Type B pancreatic cell (in vitro differentiated cells): ENCODE results near the gene HSPG2. TPM values are rescaled to one million over a fixed set of nuclear protein-coding genes. Genes with fewer than 3 reads are reported as not detected.
A peak's percentile ranks its signal among the peaks of the same experiment; 100 is the strongest.

ENCODE experiments used
- DNase-seq: peaks from one replicate; pipeline ENCODE4 v3.0.0; 2021; ENCODE audit warnings: mixed read lengths; ENCODE audit not compliant: unreplicated experiment; ENCODE audit errors: extremely low spot score
- H3K27ac Mint-ChIP-seq: 2 replicates; pipeline ENCODE4 v1.8.0; 2021; ENCODE audit warnings: mild to moderate bottlenecking, mixed read lengths
- H3K27me3 Mint-ChIP-seq: 2 replicates; pipeline ENCODE4 v1.8.0; 2021; ENCODE audit warnings: mixed read lengths
- H3K36me3 Mint-ChIP-seq: 2 replicates; pipeline ENCODE4 v1.8.0; 2021; ENCODE audit warnings: mixed read lengths
- H3K4me1 Mint-ChIP-seq: one replicate; pipeline ENCODE4 v1.8.0; 2021; ENCODE audit warnings: mixed read lengths; ENCODE audit not compliant: unreplicated experiment
- H3K4me3 Mint-ChIP-seq: 2 replicates; pipeline ENCODE4 v1.8.0; 2021; ENCODE audit warnings: mild to moderate bottlenecking, mixed read lengths
- H3K9me3 Mint-ChIP-seq: 2 replicates; pipeline ENCODE4 v1.8.0; 2021; ENCODE audit warnings: mixed read lengths
- total RNA-seq: library from RNA; stranded (reverse); gene quantifications from 2 replicates; pipeline ENCODE4 v1.2.1, GENCODE V29; 2021; ENCODE audit warnings: low replicate concordance
- TF ChIP-seq, protein P1 (sequence below): fragments of 200-600 bp; sonication (generic); conservative IDR thresholded peaks from 2 replicates; pipeline ENCODE4 v1.5.0; 2021; ENCODE audit warnings: antibody characterized with exemption, mild to moderate bottlenecking

Gene HSPG2
- total RNA-seq, 1 donor from 2014 or later = 130 TPM

DNA sequence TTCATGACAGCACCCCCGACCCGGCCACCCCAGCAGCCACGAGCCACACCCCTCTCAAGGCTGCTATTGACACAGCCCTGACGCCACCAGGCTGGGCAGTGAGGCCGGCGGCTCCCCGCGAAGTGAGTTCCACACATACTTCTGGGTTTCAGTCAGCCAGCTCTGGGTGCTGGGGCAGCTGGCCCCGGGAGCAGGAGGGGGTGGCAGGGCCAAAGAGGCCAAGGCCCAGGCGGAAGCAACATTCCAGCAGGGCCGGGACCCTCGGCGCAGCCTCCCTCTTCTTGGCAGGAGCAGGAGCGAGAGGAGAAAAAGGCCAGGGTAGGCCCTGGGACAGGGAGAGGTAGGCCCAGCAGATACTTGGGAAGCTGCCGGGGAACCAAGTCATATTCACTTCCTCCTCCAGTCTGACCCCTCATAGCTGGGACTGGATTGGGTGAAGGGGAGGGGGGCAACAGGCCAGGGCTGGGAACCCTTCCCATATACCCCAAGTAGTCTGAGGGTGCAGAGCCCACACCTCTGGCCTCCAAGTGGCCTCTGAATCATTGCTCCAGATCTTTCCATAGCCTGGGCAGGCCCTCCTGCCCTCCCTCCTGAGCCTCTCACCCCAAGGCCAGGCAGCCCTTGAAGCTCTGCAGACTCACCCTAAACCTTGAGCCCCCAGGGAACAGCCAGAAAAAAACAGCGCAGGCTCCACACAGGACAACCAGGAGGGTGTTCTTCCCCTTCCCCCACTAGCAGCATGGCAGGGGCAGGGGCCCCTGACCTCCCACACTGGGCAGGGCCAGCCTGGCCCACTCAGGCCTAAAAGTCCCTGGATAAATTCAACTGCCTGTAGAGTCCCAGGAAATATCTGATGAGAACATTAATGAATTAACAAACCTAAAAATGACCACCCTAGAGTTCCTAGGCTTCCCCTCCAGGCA lies 5.7 kb downstream of the HSPG2 start:
- Mint-ChIP-seq H3K27me3 (no peaks in the 10 kb centered on the region), H3K27ac (peak overlapping the region; percentile 67), H3K4me1 (peaks cover 44% of the 10 kb centered on the region), H3K9me3 (no peaks in the 10 kb centered on the region), H3K4me3 (peak overlapping the region; percentile 53), H3K36me3 (peaks cover 5% of the 10 kb centered on the region)
- TF ChIP-seq, protein P1, sequence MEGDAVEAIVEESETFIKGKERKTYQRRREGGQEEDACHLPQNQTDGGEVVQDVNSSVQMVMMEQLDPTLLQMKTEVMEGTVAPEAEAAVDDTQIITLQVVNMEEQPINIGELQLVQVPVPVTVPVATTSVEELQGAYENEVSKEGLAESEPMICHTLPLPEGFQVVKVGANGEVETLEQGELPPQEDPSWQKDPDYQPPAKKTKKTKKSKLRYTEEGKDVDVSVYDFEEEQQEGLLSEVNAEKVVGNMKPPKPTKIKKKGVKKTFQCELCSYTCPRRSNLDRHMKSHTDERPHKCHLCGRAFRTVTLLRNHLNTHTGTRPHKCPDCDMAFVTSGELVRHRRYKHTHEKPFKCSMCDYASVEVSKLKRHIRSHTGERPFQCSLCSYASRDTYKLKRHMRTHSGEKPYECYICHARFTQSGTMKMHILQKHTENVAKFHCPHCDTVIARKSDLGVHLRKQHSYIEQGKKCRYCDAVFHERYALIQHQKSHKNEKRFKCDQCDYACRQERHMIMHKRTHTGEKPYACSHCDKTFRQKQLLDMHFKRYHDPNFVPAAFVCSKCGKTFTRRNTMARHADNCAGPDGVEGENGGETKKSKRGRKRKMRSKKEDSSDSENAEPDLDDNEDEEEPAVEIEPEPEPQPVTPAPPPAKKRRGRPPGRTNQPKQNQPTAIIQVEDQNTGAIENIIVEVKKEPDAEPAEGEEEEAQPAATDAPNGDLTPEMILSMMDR = no peak
- no peak for DNase-seq

DNA sequence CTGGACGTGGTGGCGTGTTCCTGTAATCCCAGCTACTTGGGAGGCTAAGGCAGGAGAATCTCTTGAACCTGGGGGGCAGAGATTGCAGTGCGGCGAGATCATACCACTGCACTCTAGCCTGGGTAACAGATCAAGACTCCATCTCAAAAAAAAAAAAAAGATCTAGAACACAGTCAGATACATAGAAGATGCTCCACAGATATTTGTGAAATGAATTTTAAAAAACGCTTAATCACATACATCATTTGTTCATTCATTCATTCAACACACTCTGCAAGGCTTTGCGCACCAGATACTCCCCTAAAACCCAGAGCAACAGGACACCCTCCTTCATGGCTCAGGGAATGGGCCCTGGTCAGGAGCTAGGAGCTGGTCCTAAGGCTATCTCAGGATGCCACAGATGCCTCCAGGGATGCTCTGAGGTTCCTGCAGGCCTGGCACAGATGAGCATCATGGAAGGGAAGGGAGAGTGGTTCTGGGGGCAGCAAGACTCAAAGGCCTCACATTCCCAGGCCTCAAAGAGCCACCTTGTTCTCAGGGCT lies 6.4 kb downstream of the HSPG2 start:
- peak overlapping the region; percentile 25 for H3K4me3 Mint-ChIP-seq
- H3K27ac Mint-ChIP-seq = peak overlapping the region; percentile 67
- H3K36me3 Mint-ChIP-seq = peaks cover 5% of the 10 kb centered on the region

DNA sequence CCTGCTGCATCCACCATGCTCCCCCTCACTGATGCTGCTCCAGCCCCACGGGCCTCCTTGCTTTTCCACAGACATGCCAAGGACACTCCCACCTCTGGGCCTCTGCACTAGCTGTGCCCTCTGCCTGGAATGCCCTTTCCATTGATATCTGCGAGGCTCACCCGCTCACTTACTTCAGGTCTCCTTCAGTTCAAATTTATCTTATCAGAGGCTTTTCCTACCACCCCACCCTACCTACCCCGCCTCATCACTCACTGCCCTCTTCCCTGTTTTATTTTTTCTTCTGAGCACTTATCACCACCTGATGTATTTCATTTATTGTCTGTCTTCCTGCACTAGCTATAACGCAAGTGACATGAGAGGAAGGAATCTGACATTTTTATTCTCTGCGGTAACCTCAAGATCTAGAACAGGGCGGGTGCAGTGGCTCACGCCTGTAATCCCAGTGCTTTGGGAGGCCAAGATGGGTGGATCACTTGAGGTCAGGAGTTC lies 7.0 kb downstream of the HSPG2 start:
- DNase-seq = no peak
- TF ChIP-seq, protein P1 = no peak
- Mint-ChIP-seq H3K4me1 (peaks cover 35% of the 10 kb centered on the region), H3K9me3 (no peaks in the 10 kb centered on the region), H3K36me3 (peaks cover 5% of the 10 kb centered on the region), H3K27me3 (no peaks in the 10 kb centered on the region), H3K4me3 (peak overlapping the region; percentile 2), H3K27ac (peak overlapping the region; percentile 67)

More for the DNA sequence above, 6.4 kb downstream of the HSPG2 start:
- Mint-ChIP-seq H3K9me3 (no peaks in the 10 kb centered on the region), H3K4me1 (peaks cover 38% of the 10 kb centered on the region), H3K27me3 (no peaks in the 10 kb centered on the region)
- TF ChIP-seq, protein P1 = no peak
- no peak for DNase-seq

DNA sequence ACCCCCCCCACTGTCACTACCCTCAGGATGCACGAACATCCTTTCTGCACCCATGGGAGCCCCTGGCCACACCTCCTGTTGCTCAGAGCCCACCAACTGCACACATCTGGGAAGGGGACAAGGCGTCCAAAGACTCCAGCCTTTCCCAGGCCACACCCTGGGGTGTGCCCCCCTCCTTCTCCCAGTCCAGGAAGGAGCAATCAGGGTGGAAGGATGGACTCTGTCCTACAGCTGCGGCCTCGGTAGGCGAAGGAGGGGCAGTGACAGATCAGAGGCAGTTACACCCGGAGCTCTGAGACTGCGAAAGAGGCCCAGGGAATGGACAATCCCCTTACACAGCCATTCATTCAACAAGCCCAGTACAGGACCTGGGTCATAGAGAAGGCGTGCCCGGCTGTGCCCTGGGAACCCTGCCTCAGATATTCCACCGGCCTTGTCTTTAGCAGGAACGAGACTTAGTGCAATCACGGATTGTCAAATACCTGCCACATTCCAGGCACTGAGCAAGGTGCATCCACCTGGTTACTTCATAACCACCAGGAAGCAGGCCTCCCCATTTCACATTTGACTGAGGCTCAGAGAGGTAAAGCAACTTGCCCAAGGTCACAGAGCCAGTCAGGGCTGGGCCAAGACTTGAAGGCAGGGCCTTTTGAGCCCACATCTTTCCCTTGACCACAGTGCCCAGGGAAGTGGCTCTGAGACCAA lies 9.4 kb downstream of the HSPG2 start:
- H3K4me1 Mint-ChIP-seq = peaks cover 45% of the 10 kb centered on the region
- DNase-seq = no peak
- TF ChIP-seq, protein P1 = no peak
- H3K27ac Mint-ChIP-seq = peak overlapping the region; percentile 61
- H3K36me3 Mint-ChIP-seq = peaks cover 5% of the 10 kb centered on the region
- no peak overlapping the region for H3K4me3 Mint-ChIP-seq
- no peaks in the 10 kb centered on the region for H3K27me3 Mint-ChIP-seq
- no peaks in the 10 kb centered on the region for H3K9me3 Mint-ChIP-seq

DNA sequence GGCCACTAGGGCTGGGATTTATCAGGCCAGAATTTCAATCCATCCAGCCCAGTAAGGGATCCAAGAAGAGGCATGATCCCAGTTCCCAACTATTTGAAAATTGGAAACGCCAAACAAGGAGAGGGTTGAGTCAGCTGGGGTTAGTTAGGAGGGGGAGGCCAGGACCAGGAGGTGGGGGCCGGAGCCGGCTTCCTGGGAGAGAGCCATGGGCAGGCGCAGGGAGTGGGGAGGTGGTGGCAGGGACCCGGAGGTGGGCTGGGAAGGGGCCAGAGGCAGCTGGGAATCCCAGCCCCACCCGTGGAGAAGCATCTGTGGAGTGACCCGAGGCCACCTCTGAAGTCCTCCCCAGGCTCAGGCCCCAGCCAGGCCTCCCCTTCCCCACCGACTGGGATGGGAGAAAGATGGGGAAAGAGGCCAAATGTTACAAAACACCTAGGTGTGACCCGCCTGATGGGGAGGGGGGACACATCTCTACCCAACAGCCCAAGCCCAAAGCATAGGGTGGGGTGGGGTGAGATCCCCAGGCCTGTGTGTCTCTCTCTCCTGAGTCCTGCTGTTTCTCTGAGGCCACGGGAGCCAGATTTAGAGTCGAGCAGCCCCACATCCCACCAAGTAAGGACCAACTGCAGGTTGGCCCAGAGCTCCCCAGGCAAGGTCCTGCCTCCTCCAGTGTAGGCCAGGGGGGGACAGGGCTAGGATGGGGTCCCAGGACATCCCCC lies 10.1 kb downstream of the HSPG2 start:
- Mint-ChIP-seq H3K4me1 (peaks cover 45% of the 10 kb centered on the region), H3K36me3 (peaks cover 5% of the 10 kb centered on the region), H3K27me3 (no peaks in the 10 kb centered on the region), H3K9me3 (no peaks in the 10 kb centered on the region), H3K27ac (peak overlapping the region; percentile 61), H3K4me3 (no peak overlapping the region)
- TF ChIP-seq, protein P1 = no peak
- no peak for DNase-seq
